ENCODE measurements around the gene TMC4.

Gene TMC4

DNA sequence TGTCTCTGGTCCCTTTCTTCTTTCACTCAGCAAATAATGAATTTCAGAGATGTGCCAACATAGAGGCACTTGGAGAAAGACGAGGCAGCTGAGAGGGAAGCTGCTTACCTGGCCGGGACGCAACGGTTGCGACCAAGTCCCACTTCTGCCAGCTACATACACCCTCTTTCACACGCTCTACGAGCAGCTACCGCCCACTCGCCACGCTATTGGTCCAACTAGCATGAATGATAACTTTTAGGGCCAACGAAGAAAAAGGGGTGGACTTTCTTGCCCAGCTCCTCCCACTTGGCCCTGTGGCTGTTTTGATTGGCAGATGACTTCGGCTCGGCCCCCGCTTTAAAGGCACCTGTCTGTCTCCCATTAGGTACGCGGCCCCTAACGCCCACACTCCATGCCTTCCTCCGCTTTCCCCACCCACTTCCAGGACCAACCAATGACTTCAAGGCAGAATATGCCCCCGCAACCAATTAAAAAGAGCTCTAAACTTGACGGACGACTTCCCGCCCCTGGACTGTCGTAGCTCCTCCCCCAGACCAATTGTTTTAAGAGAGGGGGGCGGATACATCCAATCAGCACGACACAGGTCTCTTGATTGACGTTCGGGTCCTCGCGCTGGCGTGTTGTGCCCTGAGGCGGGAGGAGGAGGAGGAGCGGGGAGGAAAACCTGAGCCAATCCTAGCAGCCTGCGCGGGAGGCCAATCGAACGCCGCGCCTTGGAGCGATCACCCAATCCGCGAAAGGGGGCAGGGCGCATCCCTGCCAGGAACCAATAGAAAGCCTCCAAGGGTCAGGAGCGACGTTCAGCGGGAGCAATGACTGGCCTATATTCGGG is 35.9 kb downstream of the TMC4 start:
- peak; percentile 98 to 100 (median 99) for DNase-seq
- intact Hi-C loops (cut with DNase I), result loop anchor here (1.0 to 2.0 kb wide), 2 partner anchors 22 to 34 kb away; partner anchors contain the start of genes NDUFA3, PRPF31 and TFPT

- DNase-seq, result no peak
- intact Hi-C loops (cut with DNase I), result loop anchor here (2.0 kb wide), 1 partner anchor 33 kb away; the partner anchor contains the start of gene NDUFA3
These were observed 36.7 kb downstream of the TMC4 start for GRCh38 chr19:54136086-54136863.

DNA sequence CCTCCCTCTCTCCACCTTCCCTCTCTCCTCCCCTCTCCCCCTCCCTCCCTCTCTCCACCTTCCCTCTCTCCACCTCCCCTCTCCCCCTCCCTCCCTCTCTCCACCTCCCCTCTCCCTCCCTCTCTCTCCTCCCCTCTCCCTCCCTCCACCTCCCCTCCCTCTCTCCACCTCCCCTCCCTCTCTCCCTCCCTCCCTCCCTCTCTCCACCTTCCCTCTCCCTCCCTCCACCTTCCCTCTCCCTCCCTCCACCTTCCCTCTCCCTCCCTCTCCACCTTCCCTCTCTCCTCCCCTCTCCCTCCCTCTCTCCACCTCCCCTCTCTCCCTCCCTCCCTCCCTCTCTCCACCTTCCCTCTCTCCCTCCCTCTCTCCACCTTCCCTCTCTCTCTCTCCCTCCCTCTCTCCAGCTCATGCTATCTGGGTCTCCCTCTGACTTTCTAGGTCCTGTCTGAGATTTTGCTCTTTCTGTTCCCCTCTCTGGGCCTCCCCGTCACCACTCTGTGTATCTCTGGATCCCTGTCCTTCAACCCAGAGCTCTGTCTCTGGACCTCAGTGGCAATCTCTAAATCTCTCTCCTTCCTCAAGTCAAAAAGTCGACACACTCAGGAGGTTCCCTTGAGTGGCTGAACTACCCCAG is 38.9 kb downstream of the TMC4 start:
- intact Hi-C loops (cut with DNase I), result no loop called here
- DNase-seq, result no peak

DNA sequence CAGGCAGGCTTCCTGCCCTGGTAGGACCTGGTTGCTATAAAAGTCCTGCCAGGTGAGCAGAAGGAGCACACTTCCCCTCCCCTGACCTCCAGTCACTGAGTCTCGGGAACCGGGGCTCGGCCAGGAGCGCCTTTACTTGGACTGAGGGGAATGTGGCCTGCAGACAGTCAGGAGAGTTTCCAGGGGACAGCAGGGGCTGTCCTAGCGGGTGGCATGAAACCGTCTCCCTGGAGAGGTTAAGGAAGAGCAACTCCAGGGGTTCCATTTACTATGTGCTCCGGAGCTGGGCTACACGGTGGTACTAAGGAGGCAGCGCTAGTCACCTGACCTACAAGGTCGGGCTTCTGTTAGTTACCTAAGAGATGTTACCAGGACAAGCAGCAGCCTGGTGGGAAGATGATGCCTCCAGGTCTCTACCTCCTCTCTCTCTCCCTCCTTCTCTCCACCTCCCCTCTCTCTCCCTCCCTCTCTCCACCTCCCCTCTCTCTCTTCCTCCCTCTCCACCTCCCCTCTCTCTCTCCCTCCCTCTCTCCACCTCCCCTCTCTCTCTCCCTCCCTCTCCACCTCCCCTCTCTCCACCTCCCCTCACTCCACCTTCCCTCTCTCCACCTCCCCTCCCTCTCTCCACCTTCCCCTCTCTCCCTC is 39.5 kb downstream of the TMC4 start:
- no peak for DNase-seq
- intact Hi-C loops (cut with DNase I), result no loop called here

DNA sequence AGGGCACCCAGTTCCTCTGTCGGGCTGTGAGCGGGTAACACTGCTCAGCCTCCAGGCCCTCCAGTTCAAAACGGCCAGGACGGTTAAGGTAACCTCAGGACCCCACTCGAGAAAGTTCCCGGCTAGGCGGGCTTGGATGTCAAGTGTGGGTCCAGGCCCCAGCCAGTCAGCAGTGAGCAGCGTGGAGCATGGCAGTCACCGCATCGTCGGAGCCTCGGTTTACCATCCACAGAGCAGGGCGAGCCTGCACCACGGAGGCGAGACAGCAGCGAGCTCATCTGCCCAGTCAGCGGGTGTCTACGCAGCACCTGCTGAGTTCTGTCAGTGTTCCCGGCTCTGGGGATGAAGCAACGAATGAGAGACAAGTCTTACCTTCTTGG is 43.4 kb downstream of the TMC4 start:
- intact Hi-C loops (cut with DNase I), result no loop called here
- peak in 1 of 10 donors; percentile 60 for DNase-seq

DNA sequence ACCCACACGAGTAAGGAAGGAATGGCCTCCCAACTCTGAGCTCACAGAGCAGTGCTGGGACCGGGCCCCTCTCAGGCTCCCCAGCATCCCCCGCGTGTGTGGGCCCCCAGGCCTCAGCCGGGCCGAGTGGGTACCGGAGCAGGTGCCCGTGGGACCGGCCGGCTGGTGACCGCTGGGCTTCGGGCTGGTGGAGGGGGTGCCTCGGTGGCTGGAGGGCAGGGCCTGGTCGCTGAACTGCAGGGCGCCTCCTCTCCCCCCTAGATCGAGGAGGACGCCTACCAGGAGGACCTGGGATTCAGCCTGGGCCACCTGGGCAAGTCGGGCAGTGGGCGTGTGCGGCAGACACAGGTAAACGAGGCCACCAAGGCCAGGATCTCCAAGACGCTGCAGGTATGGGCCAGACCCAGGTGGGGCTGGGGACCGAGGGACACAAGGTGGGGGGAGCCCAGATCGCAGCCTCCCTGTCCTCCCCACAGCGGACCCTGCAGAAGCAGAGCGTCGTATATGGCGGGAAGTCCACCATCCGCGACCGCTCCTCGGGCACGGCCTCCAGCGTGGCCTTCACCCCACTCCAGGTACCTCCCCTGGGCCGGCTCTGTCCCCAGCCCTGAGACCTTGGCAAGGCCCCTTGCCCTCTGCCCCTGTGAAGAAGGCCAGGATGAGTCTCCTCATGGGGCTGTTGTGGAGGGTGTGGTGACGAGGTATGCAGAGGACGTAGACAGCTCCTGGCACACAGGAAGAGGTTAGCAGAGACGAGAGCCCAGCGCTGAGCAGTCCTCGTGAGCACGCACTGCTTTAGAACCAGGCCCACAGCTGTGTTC is 44.0 kb downstream of the TMC4 start:
- DNase-seq, result peak in 1 of 10 donors; percentile 75
- intact Hi-C loops (cut with DNase I), result no loop called here

GRCh38 chr19:54128441-54128725 is 44.6 kb downstream of the TMC4 start:
- intact Hi-C loops (cut with DNase I), result no loop called here
- no peak for DNase-seq

- DNase-seq, result no peak
- intact Hi-C loops (cut with DNase I), result no loop called here
These were observed 45.1 kb downstream of the TMC4 start for GRCh38 chr19:54127688-54128440.

GRCh38 chr19:54125713-54126112 is 47.2 kb downstream of the TMC4 start:
- no peak for DNase-seq
- intact Hi-C loops (cut with DNase I), result no loop called here

- intact Hi-C loops (cut with DNase I), result no loop called here
- DNase-seq, result no peak
These were observed 48.6 kb downstream of the TMC4 start for GRCh38 chr19:54124393-54124792.

DNA sequence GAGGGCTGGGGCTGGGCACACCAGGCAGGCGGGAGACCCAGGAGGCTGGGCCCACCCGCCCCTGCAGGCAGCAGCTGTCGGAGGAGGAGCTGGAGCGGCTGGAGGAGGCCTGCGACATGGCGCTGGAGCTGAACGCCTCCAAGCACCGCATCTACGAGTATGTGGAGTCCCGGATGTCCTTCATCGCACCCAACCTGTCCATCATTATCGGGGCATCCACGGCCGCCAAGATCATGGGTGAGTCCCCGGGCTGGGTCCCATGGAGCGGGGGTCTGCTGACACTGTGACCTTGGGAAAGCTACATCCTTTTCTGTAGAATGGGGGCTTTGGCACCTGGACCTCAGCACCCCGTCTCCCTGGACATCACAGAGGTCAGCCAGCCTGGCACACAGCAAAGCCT is 49.3 kb downstream of the TMC4 start:
- DNase-seq, result no peak
- intact Hi-C loops (cut with DNase I), result no loop called here

DNA sequence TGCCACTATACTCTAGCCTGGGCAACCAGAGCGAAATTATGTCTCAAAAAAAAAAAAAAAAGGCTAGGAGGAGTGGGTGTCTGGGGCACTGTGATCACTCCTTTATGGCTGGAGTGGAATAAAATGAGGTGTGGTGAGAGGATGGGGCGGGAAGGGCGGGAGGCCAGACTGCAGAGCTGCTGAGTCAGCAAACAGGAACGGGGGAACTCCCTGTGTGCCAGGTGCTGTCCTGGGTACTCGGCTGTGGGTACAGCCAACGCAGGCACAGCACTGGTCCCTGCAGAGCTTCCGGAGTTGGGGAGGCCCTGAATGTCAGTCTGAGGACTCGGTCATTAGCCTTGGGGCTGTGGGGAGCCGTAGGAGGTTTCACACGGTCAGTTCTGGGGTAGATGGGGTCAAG is 51.7 kb downstream of the TMC4 start:
- intact Hi-C loops (cut with DNase I), result no loop called here
- no peak for DNase-seq

- intact Hi-C loops (cut with DNase I), result loop anchor here (1.0 kb wide), 2 partner anchors 13 to 22 kb away; partner anchors contain the start of genes CNOT3 and NDUFA3
- peak; percentile 90 to 99 (median 95) for DNase-seq
These were observed 57.6 kb downstream of the TMC4 start, which contains the start of the genes PRPF31 and TFPT for GRCh38 chr19:54115109-54116063. Gene PRPF31, plus strand, starts transcription at chr19:54115754. Its CDS starts 2,525 bp downstream, at chr19:54118279. Gene TFPT, minus strand, starts transcription at chr19:54115657. Its CDS starts 388 bp downstream, at chr19:54115269.

DNA sequence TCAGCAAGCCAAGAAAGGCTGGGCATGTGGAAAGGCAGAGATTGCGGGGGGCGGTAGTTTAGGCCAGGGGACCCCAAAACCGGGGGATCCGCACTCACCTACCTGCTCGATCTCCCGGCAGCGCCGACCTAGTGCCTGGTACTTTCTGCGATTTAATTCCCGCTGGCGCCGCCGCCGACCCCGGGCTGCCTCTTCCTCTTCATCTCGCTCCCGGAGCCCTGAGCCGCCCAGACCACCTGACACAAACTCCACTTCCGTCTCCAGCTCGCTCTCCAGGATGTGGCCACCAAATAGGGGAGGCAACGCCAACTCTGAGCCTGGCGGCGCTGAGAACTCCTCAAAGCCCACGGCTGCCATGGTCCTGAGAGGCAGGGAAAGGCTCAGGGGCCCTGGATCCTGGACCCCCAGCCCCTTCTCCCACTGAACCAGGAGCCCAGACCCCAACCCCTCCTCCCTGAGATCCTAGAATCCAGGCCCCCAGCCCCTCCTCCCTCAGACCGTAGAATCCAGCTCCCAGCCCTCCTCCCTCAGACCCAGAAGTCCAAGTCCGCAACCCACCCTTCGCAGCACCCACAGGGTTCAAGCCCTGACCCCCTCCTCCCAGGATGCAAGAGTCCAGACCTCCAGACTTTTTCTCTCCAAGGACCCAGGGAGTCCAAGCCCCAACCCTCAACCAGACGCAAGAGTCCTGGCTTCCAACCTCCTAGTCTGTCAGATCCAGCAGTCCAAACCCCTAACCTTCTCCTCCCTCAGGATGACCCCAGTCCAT is 58.4 kb downstream of the TMC4 start:
- intact Hi-C loops (cut with DNase I), result loop anchor here (1.0 kb wide), 2 partner anchors 12 to 23 kb away; partner anchors contain the start of genes CNOT3 and NDUFA3
- peak in 8 of 10 donors; percentile 33 to 94 (median 48) for DNase-seq

Measured in posterior cingulate gyrus (tissue), 11 donors.